ENCODE measurements around the gene FAM78A.

The FAM78A gene

GRCh38 chr9:131302244-131303075, 26.1 kb upstream of the FAM78A start:
- no peak for DNase-seq

GRCh38 chr9:131300444-131300843, 24.1 kb upstream of the FAM78A start:
- DNase-seq: no peak

- DNase-seq: no peak
Measured at GRCh38 chr9:131299961-131300347, 23.6 kb upstream of the FAM78A start.

GRCh38 chr9:131299346-131299960, 23.1 kb upstream of the FAM78A start:
- no peak for DNase-seq

- no peak for DNase-seq
Measured at GRCh38 chr9:131298816-131299215, 22.5 kb upstream of the FAM78A start.

- no peak for DNase-seq
Measured at GRCh38 chr9:131298341-131298740, 22.0 kb upstream of the FAM78A start.

- no peak for DNase-seq
Measured at GRCh38 chr9:131297903-131298302, 21.6 kb upstream of the FAM78A start.

GRCh38 chr9:131296906-131297500, 20.7 kb upstream of the FAM78A start:
- DNase-seq: no peak

GRCh38 chr9:131296460-131296859, 20.1 kb upstream of the FAM78A start:
- no peak for DNase-seq

- DNase-seq: no peak
Measured at GRCh38 chr9:131292937-131293336, 16.6 kb upstream of the FAM78A start.

- no peak for DNase-seq
Measured at GRCh38 chr9:131291795-131292315, 15.5 kb upstream of the FAM78A start.

- no peak for DNase-seq
Measured at GRCh38 chr9:131290767-131291370, 14.6 kb upstream of the FAM78A start.

GRCh38 chr9:131290036-131290766, 13.9 kb upstream of the FAM78A start:
- no peak for DNase-seq

- peak; percentile 25 for DNase-seq
Measured at GRCh38 chr9:131289301-131290035, 13.2 kb upstream of the FAM78A start, which contains the start of gene PLPP7. TSS of gene PLPP7 (plus strand) at chr9:131289723. CDS start at chr9:131289998, 275 bp downstream.

- DNase-seq: no peak
Measured at GRCh38 chr9:131288217-131288616, 11.9 kb upstream of the FAM78A start.

GRCh38 chr9:131287359-131287758, 11.0 kb upstream of the FAM78A start:
- DNase-seq: no peak

GRCh38 chr9:131284856-131285255, 8.5 kb upstream of the FAM78A start:
- peak; percentile 40 for DNase-seq

- no peak for DNase-seq
Measured at GRCh38 chr9:131282688-131283422, 6.5 kb upstream of the FAM78A start.

GRCh38 chr9:131282175-131282574, 5.9 kb upstream of the FAM78A start:
- no peak for DNase-seq

- DNase-seq: no peak
Measured at GRCh38 chr9:131281119-131281965, 5.0 kb upstream of the FAM78A start.

Measured in inflammatory macrophage treated with lipopolysaccharide for 4 hours (primary cell).